ENCODE data around the gene GABPB2. TPM values are rescaled to one million over a fixed set of nuclear protein-coding genes. Genes with fewer than 3 reads are reported as not detected.

The GABPB2 gene
- polyA plus RNA-seq, 1 of the 3 experiments (the other 2 are of a cell fraction) = 2.4 TPM

DNA sequence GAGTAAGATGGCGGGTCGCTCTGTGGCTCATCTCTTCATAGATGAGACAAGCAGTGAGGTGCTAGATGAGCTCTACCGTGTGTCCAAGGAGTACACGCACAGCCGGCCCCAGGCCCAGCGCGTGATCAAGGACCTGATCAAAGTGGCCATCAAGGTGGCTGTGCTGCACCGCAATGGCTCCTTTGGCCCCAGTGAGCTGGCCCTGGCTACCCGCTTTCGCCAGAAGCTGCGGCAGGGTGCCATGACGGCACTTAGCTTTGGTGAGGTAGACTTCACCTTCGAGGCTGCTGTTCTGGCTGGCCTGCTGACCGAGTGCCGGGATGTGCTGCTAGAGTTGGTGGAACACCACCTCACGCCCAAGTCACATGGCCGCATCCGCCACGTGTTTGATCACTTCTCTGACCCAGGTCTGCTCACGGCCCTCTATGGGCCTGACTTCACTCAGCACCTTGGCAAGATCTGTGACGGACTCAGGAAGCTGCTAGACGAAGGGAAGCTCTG lies 88.2 kb downstream of the GABPB2 start:
- H3F3A ChIP-seq (replicated peaks; ENCODE audit: insufficient read depth) = peaks cover 5% of the 10 kb centered on the region
- H3K9me3 ChIP-seq = no peaks in the 10 kb centered on the region
- WGBS (ENCODE audit: low lambda C conversion rate) = 93% methylated on average over 20 of the region's 22 CpGs
- peaks cover 2% of the 10 kb centered on the region; the same call in 1 of the 2 replicates for H3K79me2 ChIP-seq (ENCODE audit: insufficient read depth)
- no peaks in the 10 kb centered on the region for H3K4me1 ChIP-seq (ENCODE audit: control insufficient read depth in 1 of 2, insufficient read depth in 2 of 2, low read depth in 1 of 2, low read length in 1 of 2)
- H2AFZ ChIP-seq (ENCODE audit: low read depth) = no peak overlapping the region
- no peak for DNase-seq
- H4K20me1 ChIP-seq (ENCODE audit: insufficient read depth) = no peaks in the 10 kb centered on the region
- H3K4me2 ChIP-seq = no peak overlapping the region
- H3K27me3 ChIP-seq (ENCODE audit: insufficient read depth) = no peaks in the 10 kb centered on the region
- no peak for TF ChIP-seq TEAD4 (IDR thresholded peaks at IDR 0.05; ENCODE audit: borderline replicate concordance, insufficient read depth)
- TF ChIP-seq RXRA (IDR thresholded peaks at IDR 0.05; ENCODE audit: borderline replicate concordance, low read depth) = no peak
- no peak for TF ChIP-seq RCOR1 (IDR thresholded peaks at IDR 0.05; ENCODE audit: low read length)
- TF ChIP-seq GATA2 (CRISPR knock-in tag; IDR thresholded peaks at IDR 0.05) = no peak
- TF ChIP-seq POLR2AphosphoS5 (IDR thresholded peaks at IDR 0.05; ENCODE audit: low read depth, low read length) = no peak
- no peak for TF ChIP-seq RAD21 (IDR thresholded peaks at IDR 0.05; ENCODE audit: low read length)
- TF ChIP-seq FOXM1 (IDR thresholded peaks at IDR 0.05; ENCODE audit: low read depth) = no peak
- no peak for TF ChIP-seq MEF2A (IDR thresholded peaks at IDR 0.05; ENCODE audit: borderline replicate concordance, low read depth)
- TF ChIP-seq, protein P1, sequence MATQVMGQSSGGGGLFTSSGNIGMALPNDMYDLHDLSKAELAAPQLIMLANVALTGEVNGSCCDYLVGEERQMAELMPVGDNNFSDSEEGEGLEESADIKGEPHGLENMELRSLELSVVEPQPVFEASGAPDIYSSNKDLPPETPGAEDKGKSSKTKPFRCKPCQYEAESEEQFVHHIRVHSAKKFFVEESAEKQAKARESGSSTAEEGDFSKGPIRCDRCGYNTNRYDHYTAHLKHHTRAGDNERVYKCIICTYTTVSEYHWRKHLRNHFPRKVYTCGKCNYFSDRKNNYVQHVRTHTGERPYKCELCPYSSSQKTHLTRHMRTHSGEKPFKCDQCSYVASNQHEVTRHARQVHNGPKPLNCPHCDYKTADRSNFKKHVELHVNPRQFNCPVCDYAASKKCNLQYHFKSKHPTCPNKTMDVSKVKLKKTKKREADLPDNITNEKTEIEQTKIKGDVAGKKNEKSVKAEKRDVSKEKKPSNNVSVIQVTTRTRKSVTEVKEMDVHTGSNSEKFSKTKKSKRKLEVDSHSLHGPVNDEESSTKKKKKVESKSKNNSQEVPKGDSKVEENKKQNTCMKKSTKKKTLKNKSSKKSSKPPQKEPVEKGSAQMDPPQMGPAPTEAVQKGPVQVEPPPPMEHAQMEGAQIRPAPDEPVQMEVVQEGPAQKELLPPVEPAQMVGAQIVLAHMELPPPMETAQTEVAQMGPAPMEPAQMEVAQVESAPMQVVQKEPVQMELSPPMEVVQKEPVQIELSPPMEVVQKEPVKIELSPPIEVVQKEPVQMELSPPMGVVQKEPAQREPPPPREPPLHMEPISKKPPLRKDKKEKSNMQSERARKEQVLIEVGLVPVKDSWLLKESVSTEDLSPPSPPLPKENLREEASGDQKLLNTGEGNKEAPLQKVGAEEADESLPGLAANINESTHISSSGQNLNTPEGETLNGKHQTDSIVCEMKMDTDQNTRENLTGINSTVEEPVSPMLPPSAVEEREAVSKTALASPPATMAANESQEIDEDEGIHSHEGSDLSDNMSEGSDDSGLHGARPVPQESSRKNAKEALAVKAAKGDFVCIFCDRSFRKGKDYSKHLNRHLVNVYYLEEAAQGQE (IDR thresholded peaks at IDR 0.05; ENCODE audit: low read depth, low read length) = no peak
- TF ChIP-seq YY1 (IDR thresholded peaks at IDR 0.05; ENCODE audit: low read depth) = no peak
- no peak for TF ChIP-seq RFX5 (IDR thresholded peaks at IDR 0.05; ENCODE audit: low read length)
- TF ChIP-seq NRF1 (IDR thresholded peaks at IDR 0.05; ENCODE audit: low read depth, low read length) = no peak
- no peak for TF ChIP-seq SIN3A (IDR thresholded peaks at IDR 0.05; ENCODE audit: borderline replicate concordance, low read depth, low read length)
- no peak for TF ChIP-seq MAX (IDR thresholded peaks at IDR 0.05; ENCODE audit: low read depth)
- no peak for TF ChIP-seq GABPA (IDR thresholded peaks at IDR 0.05; ENCODE audit: low read depth)
- no peak for TF ChIP-seq PBX3 (IDR thresholded peaks at IDR 0.05)
- TF ChIP-seq USF1 (IDR thresholded peaks at IDR 0.05; ENCODE audit: borderline replicate concordance, low read depth) = no peak
- no peak for TF ChIP-seq TAF1 (IDR thresholded peaks at IDR 0.05; ENCODE audit: borderline replicate concordance, low read depth, low read length)
- no peaks in the 10 kb centered on the region for H3K9me2 ChIP-seq
- H3K9ac ChIP-seq = no peak overlapping the region
- H3K36me3 ChIP-seq (replicated peaks in 1 of 2; ENCODE audit: control insufficient read depth in 1 of 2, insufficient read depth in 2 of 2, low read length in 1 of 2) = peaks cover 9 to 40% of the 10 kb centered on the region in 2 experiments
- ChIA-PET POLR2A (no interaction called here), CTCF (interaction anchor here (1.2 to 6.6 kb wide), 2 partner anchors 59 to 163 kb away, joined by 3 to 113 read pairs; no protein-coding TSS in a partner anchor)
- no peak overlapping the region for H3K27ac ChIP-seq (ENCODE audit: low read depth in 2 of 2, low read length in 1 of 2)
- no peak overlapping the region for H3K4me3 ChIP-seq (ENCODE audit: low read depth in 2 of 2, low read length in 1 of 2)

All from SK-N-SH (cell line).